Transverse colon (tissue), 4 donors: ENCODE results near the gene SFXN1. TPM values are rescaled to one million over a fixed set of nuclear protein-coding genes. Genes with fewer than 3 reads are reported as not detected.
"Not testable (repeated sequence)": the region's sequence is repeated elsewhere in the genome, so short reads cannot be mapped to it uniquely, and the experiment has no call there.

Source experiments
- DNase-seq: peaks from one replicate; pipeline ENCODE4 v3.0.0-alpha.2; 2019
- H3K27ac ChIP-seq, 4 donors: fragments of 200-600 bp; sonication (generic); 2 replicates each; pipeline ENCODE4 v1.5.1; 2016 to 2018; ENCODE audit warnings: inconsistent platforms in 4 of 4
- H3K27me3 ChIP-seq: fragments of 200-600 bp; sonication (generic); 2 replicates; pipeline ENCODE4 v1.5.1; 2017; ENCODE audit warnings: inconsistent platforms
- H3K36me3 ChIP-seq, 4 donors: fragments of 200-600 bp; sonication (generic); 2 replicates each; pipeline ENCODE4 v1.5.1; 2017 to 2019; ENCODE audit warnings: inconsistent platforms in 4 of 4
- H3K4me1 ChIP-seq, 4 donors: fragments of 200-600 bp; sonication (generic); 2 replicates each; pipeline ENCODE4 v1.5.1; 2017 to 2020; ENCODE audit warnings: inconsistent platforms in 4 of 4
- H3K4me3 ChIP-seq, 4 donors: fragments of 200-600 bp; sonication (generic); 1 replicate in 1 of 4; 2 replicates in 3 of 4; pipeline versions ENCODE4 v1.5.1 to v1.6.1; 2017 to 2019; ENCODE audit warnings: inconsistent platforms in 4 of 4
- H3K9me3 ChIP-seq, 2 donors: fragments of 200-600 bp; sonication (generic); 2 replicates each; pipeline ENCODE4 v1.5.1; 2017 to 2019; ENCODE audit warnings: inconsistent platforms in 2 of 2
- CTCF ChIP-seq, 5 experiments: fragments of 200-600 bp in 3 of 5; fragments of 450-650 bp in 2 of 5; sonication (generic) in 3 of 5; IDR thresholded peaks; 1 replicate in 2 of 5; 2 replicates in 3 of 5; pipeline ENCODE4 v1.5.1; 2016 to 2017; ENCODE audit warnings: antibody characterized with exemption in 5 of 5, inconsistent platforms in 3 of 5, mild to moderate bottlenecking in 2 of 5, moderate library complexity in 1 of 5
- EP300 ChIP-seq: sonication (generic); formaldehyde crosslinking; IDR thresholded peaks from one replicate; pipeline ENCODE4 v1.6.1; 2017; ENCODE audit warnings: antibody characterized with exemption, low read depth
- POLR2A ChIP-seq: fragments of 450-650 bp; IDR thresholded peaks from one replicate; pipeline ENCODE4 v1.6.1; 2016; ENCODE audit warnings: antibody characterized with exemption, mild to moderate bottlenecking, moderate library complexity
- POLR2AphosphoS5 ChIP-seq, 3 donors: sonication (generic); formaldehyde crosslinking; IDR thresholded peaks; one replicate each; pipeline ENCODE4 v1.6.1; 2016; ENCODE audit warnings: antibody characterized with exemption in 3 of 3
- WGBS, 2 donors: methylation state at CpG; one replicate each; pipeline ENCODE4 v1.1.5; 2018; ENCODE audit warnings: low coverage in 1 of 2; 5-methylcytosine and 5-hydroxymethylcytosine counted together
- in situ Hi-C, 4 donors: fragments of 200-750 bp; cut with MboI; loops; one replicate each; pipeline versions ENCODE4 v1.15.0 to v1.15.1; 2017; ENCODE audit warnings: low sequenced_read_pairs in 3 of 4, low pct_ligation_motif_present in 1 of 4, low pct_unique_long_range_greater_than_20kb in 1 of 4
- intact Hi-C: fragments of 100-400 bp; cut with DNase I; formaldehyde crosslinking; loops from one replicate; pipeline ENCODE4 v1.15.1; 2023; ENCODE audit warnings: low total_unique reads
- total RNA-seq, 4 donors: library from RNA; depleted of rRNA; stranded (reverse); fragments of >200 nt; gene quantifications; one replicate each; pipeline ENCODE4 v1.1.0, GENCODE V29; 2016

Gene SFXN1
- total RNA-seq, 4 donors from 2014 or later = 15.7 to 192 (median 93.4) TPM

- intact Hi-C loops (no loop called here), in situ Hi-C loops (loop anchor here (5.0 to 10.0 kb wide), 2 partner anchors 183 to 186 kb away; no protein-coding TSS in a partner anchor)
- Histone ChIP-seq H3K36me3 (peaks cover 0 to 14% (median 0%) of the 10 kb centered on the region in 4 donors), H3K4me3 (no peak overlapping the region), H3K27me3 (no peaks in the 10 kb centered on the region), H3K27ac (no peak overlapping the region), H3K9me3 (no peaks in the 10 kb centered on the region), H3K4me1 (peaks cover 0 to 7% (median 0%) of the 10 kb centered on the region in 4 donors)
- DNase-seq = no peak
- 41 to 51% methylated on average over 2 of the region's 2 CpGs for WGBS, 2 donors
- TF ChIP-seq POLR2A (no peak), POLR2AphosphoS5 (IDR thresholded peaks at IDR 0.05) (no peak), CTCF (IDR thresholded peaks at IDR 0.05) (no peak), EP300 (no peak)
These were observed 53.0 kb downstream of the SFXN1 start for GRCh38 chr5:175531361-175531760.

- H3K27ac ChIP-seq = no peak overlapping the region
- no peaks in the 10 kb centered on the region for H3K27me3 ChIP-seq
- in situ Hi-C loops = loop anchor here (5.0 to 10.0 kb wide), 2 partner anchors 180 to 183 kb away; no protein-coding TSS in a partner anchor
- H3K36me3 ChIP-seq = no peaks in the 10 kb centered on the region
- intact Hi-C loops = no loop called here
- no peak overlapping the region for H3K4me3 ChIP-seq
- peaks cover 0 to 7% (median 0%) of the 10 kb centered on the region in 4 donors for H3K4me1 ChIP-seq
- 5% methylated on average over 32 of the region's 32 CpGs; no CpG with 5 or more reads in 1 of the 2 donors for WGBS, 2 donors
- no peaks in the 10 kb centered on the region for H3K9me3 ChIP-seq
- peak; percentile 77 for DNase-seq
- TF ChIP-seq EP300 = no peak
- TF ChIP-seq CTCF (IDR thresholded peaks at IDR 0.05) = peak; percentile 83 to 98 (median 94)
- TF ChIP-seq POLR2AphosphoS5 (IDR thresholded peaks at IDR 0.05) = no peak
- TF ChIP-seq POLR2A = no peak
These were observed 55.9 kb downstream of the SFXN1 start for GRCh38 chr5:175534070-175534932.

GRCh38 chr5:175535331-175535730 is 57.0 kb downstream of the SFXN1 start:
- H3K4me1 ChIP-seq, H3K9me3 ChIP-seq, H3K27me3 ChIP-seq, H3K36me3 ChIP-seq, DNase-seq, intact Hi-C loops, H3K27ac ChIP-seq, H3K4me3 ChIP-seq: not testable (repeated sequence)
- WGBS, 2 donors = 76 to 82% methylated on average over 3 of the region's 3 CpGs
- in situ Hi-C loops = loop anchor here in 3 of 4 donors (10.0 kb wide), 1 partner anchor 179 kb away; no protein-coding TSS in a partner anchor

GRCh38 chr5:175535796-175536195 is 57.4 kb downstream of the SFXN1 start:
- no peaks in the 10 kb centered on the region for H3K36me3 ChIP-seq
- TF ChIP-seq POLR2AphosphoS5 (IDR thresholded peaks at IDR 0.05) (no peak), POLR2A (no peak), CTCF (IDR thresholded peaks at IDR 0.05) (no peak), EP300 (no peak)
- peaks cover 6% of the 10 kb centered on the region for H3K27me3 ChIP-seq
- no peak overlapping the region for H3K27ac ChIP-seq
- H3K4me3 ChIP-seq = no peak overlapping the region
- peaks cover 0 to 7% (median 0%) of the 10 kb centered on the region in 4 donors for H3K4me1 ChIP-seq
- no peak for DNase-seq
- in situ Hi-C loops = loop anchor here in 3 of 4 donors (10.0 kb wide), 1 partner anchor 179 kb away; no protein-coding TSS in a partner anchor
- intact Hi-C loops = no loop called here
- H3K9me3 ChIP-seq = no peaks in the 10 kb centered on the region
- 51 to 59% methylated on average over 2 to 3 of the region's 3 CpGs for WGBS, 2 donors
